ENCODE data around the gene BRD3. TPM values are rescaled to one million over a fixed set of nuclear protein-coding genes. Genes with fewer than 3 reads are reported as not detected.

Gene BRD3
- polyA plus RNA-seq, 1 donor (not counting 4 experiments of a cell fraction or from before 2014, with no cell fraction given): 3.3 TPM

GRCh38 chr9:134026981-134027380 lies 40.8 kb downstream of the BRD3 start:
- no peak overlapping the region for H3K4me3 ChIP-seq (ENCODE audit: control insufficient read depth in 2 of 3, extremely low read depth in 1 of 3, insufficient read depth in 2 of 3, low read depth in 1 of 3, low read length in 3 of 3)
- no peak for FAIRE-seq
- DNase-seq (ENCODE audit: low read depth, low spot score): no peak
- no peaks in the 10 kb centered on the region for H3K27me3 ChIP-seq (ENCODE audit: control insufficient read depth, extremely low read depth, insufficient read depth, low read length)
- peaks cover 0 to 7% of the 10 kb centered on the region in 2 experiments for H3K36me3 ChIP-seq (ENCODE audit: control insufficient read depth in 2 of 2, extremely low read depth in 1 of 2, insufficient read depth in 2 of 2, low read length in 2 of 2)
- peaks cover 3% of the 10 kb centered on the region for H3K4me1 ChIP-seq (ENCODE audit: control insufficient read depth, extremely low read depth, insufficient read depth, low read length)
- no peak overlapping the region for H2AFZ ChIP-seq (ENCODE audit: control insufficient read depth, low read length)
- TF ChIP-seq CTCF (optimal IDR thresholded peaks at IDR 0.05 in 1 of 3, IDR thresholded peaks at IDR 0.05 in 1 of 3, conservative IDR thresholded peaks at IDR 0.05 in 1 of 3; ENCODE audit: extremely low read depth in 1 of 3, insufficient read depth in 2 of 3, low read length in 3 of 3) (no peak), EZH2 (IDR thresholded peaks at IDR 0.05; ENCODE audit: low read length) (no peak)
- H3K9me1 ChIP-seq (ENCODE audit: control insufficient read depth, extremely low read depth, insufficient read depth, low read length): no peaks in the 10 kb centered on the region
- H4K20me1 ChIP-seq (ENCODE audit: control insufficient read depth, extremely low read depth, insufficient read depth, low read length): no peaks in the 10 kb centered on the region
- H3K79me2 ChIP-seq (ENCODE audit: control insufficient read depth, insufficient read depth, low read length): no peaks in the 10 kb centered on the region
- H3K27ac ChIP-seq (ENCODE audit: control insufficient read depth, insufficient read depth, low read length): no peak overlapping the region
- no peaks in the 10 kb centered on the region for H3K9me3 ChIP-seq (ENCODE audit: control insufficient read depth, low read depth, low read length)
- dilution Hi-C loops (cut with MboI; ENCODE audit: extremely low pct_ligation_motif_present, low sequenced_read_pairs): no loop called here
- no peak overlapping the region for H3K9ac ChIP-seq (ENCODE audit: control insufficient read depth, extremely low read depth, insufficient read depth, low read length)
- no peak overlapping the region for H3K4me2 ChIP-seq (ENCODE audit: control insufficient read depth, extremely low read depth, insufficient read depth, low read depth, low read length)

GRCh38 chr9:134026581-134026980 lies 41.2 kb downstream of the BRD3 start:
- no peaks in the 10 kb centered on the region for H3K9me1 ChIP-seq (ENCODE audit: control insufficient read depth, extremely low read depth, insufficient read depth, low read length)
- H2AFZ ChIP-seq (ENCODE audit: control insufficient read depth, low read length): no peak overlapping the region
- FAIRE-seq: no peak
- H3K4me3 ChIP-seq (ENCODE audit: control insufficient read depth in 2 of 3, extremely low read depth in 1 of 3, insufficient read depth in 2 of 3, low read depth in 1 of 3, low read length in 3 of 3): no peak overlapping the region
- H3K9me3 ChIP-seq (ENCODE audit: control insufficient read depth, low read depth, low read length): no peaks in the 10 kb centered on the region
- H3K36me3 ChIP-seq (ENCODE audit: control insufficient read depth in 2 of 2, extremely low read depth in 1 of 2, insufficient read depth in 2 of 2, low read length in 2 of 2): peaks cover 0 to 5% of the 10 kb centered on the region in 2 experiments
- H3K27me3 ChIP-seq (ENCODE audit: control insufficient read depth, extremely low read depth, insufficient read depth, low read length): no peaks in the 10 kb centered on the region
- peaks cover 3% of the 10 kb centered on the region for H3K4me1 ChIP-seq (ENCODE audit: control insufficient read depth, extremely low read depth, insufficient read depth, low read length)
- no peak overlapping the region for H3K27ac ChIP-seq (ENCODE audit: control insufficient read depth, insufficient read depth, low read length)
- TF ChIP-seq CTCF (optimal IDR thresholded peaks at IDR 0.05 in 1 of 3, IDR thresholded peaks at IDR 0.05 in 1 of 3, conservative IDR thresholded peaks at IDR 0.05 in 1 of 3; ENCODE audit: extremely low read depth in 1 of 3, insufficient read depth in 2 of 3, low read length in 3 of 3) (no peak), EZH2 (IDR thresholded peaks at IDR 0.05; ENCODE audit: low read length) (no peak)
- H4K20me1 ChIP-seq (ENCODE audit: control insufficient read depth, extremely low read depth, insufficient read depth, low read length): no peaks in the 10 kb centered on the region
- dilution Hi-C loops (cut with MboI; ENCODE audit: extremely low pct_ligation_motif_present, low sequenced_read_pairs): no loop called here
- H3K4me2 ChIP-seq (ENCODE audit: control insufficient read depth, extremely low read depth, insufficient read depth, low read depth, low read length): peak overlapping the region; percentile 72
- no peak overlapping the region for H3K9ac ChIP-seq (ENCODE audit: control insufficient read depth, extremely low read depth, insufficient read depth, low read length)
- H3K79me2 ChIP-seq (ENCODE audit: control insufficient read depth, insufficient read depth, low read length): no peaks in the 10 kb centered on the region
- DNase-seq (ENCODE audit: low read depth, low spot score): no peak
